HepG2 (cell line): ENCODE measurements around the gene RASL12. TPM values are rescaled to one million over a fixed set of nuclear protein-coding genes. Genes with fewer than 3 reads are reported as not detected.
A peak's percentile ranks its signal among the peaks of the same experiment; 100 is the strongest.

ENCODE experiments used
- CBX5 ChIP-seq: sonication (generic); formaldehyde crosslinking; IDR thresholded peaks from 2 replicates; pipeline ENCODE4 v1.4.0; 2020; ENCODE audit warnings: missing genetic modification reagents, borderline replicate concordance
- ESRRA ChIP-seq: sonication (generic); formaldehyde crosslinking; IDR thresholded peaks from 2 replicates; pipeline ENCODE4 v1.5.1; 2020; ENCODE audit warnings: mild to moderate bottlenecking, low read depth, missing genetic modification reagents
- HNRNPUL1 ChIP-seq: fragments of 200-400 bp; formaldehyde crosslinking; IDR thresholded peaks from 2 replicates; pipeline ENCODE4 v1.6.1; 2017; ENCODE audit warnings: low read depth, mild to moderate bottlenecking, low read length, moderate library complexity
- HOMEZ ChIP-seq: IDR thresholded peaks from 2 replicates; pipeline ENCODE4 v1.6.1; 2016; ENCODE audit warnings: low read depth
- KIAA2018 ChIP-seq: sonication (generic); formaldehyde crosslinking; IDR thresholded peaks from 2 replicates; pipeline ENCODE4 v1.5.0; 2020; ENCODE audit warnings: mild to moderate bottlenecking, missing genetic modification reagents, borderline replicate concordance
- MLLT10 ChIP-seq: sonication (generic); formaldehyde crosslinking; IDR thresholded peaks from 2 replicates; pipeline ENCODE4 v1.4.0; 2020; ENCODE audit warnings: missing genetic modification reagents
- ONECUT2 ChIP-seq: sonication (generic); formaldehyde crosslinking; IDR thresholded peaks from 2 replicates; pipeline ENCODE4 v1.4.0; 2020; ENCODE audit warnings: missing genetic modification reagents
- RAD51 ChIP-seq: fragments of 450-650 bp; IDR thresholded peaks from 2 replicates; pipeline ENCODE4 v1.6.1; 2016; ENCODE audit warnings: borderline replicate concordance
- SRSF4 ChIP-seq: fragments of 200-400 bp; formaldehyde crosslinking; IDR thresholded peaks from one replicate; pipeline ENCODE4 v1.6.1; 2018; ENCODE audit warnings: mild to moderate bottlenecking, low read depth, low read length, moderate library complexity; ENCODE audit not compliant: poor library complexity, severe bottlenecking
- TFDP1 ChIP-seq: IDR thresholded peaks from 2 replicates; pipeline ENCODE4 v1.6.1; 2016; ENCODE audit warnings: missing compliant biosample characterization, missing genetic modification reagents, borderline replicate concordance
- THAP9 ChIP-seq: sonication (generic); formaldehyde crosslinking; IDR thresholded peaks from 2 replicates; pipeline ENCODE4; 2020; ENCODE audit warnings: missing genetic modification reagents, mild to moderate bottlenecking, borderline replicate concordance
- ZNF12 ChIP-seq: sonication (generic); formaldehyde crosslinking; IDR thresholded peaks from 2 replicates; pipeline ENCODE4 v1.5.0; 2020; ENCODE audit warnings: missing genetic modification reagents
- ZNF569 ChIP-seq: sonication (generic); formaldehyde crosslinking; IDR thresholded peaks from 2 replicates; pipeline ENCODE4 v1.5.0; 2020; ENCODE audit warnings: mild to moderate bottlenecking, missing genetic modification reagents, moderate library complexity, borderline replicate concordance
- ZNF749 ChIP-seq: sonication (generic); formaldehyde crosslinking; IDR thresholded peaks from 2 replicates; pipeline ENCODE4 v1.8.0; 2022; ENCODE audit warnings: mild to moderate bottlenecking, missing genetic modification reagents, moderate library complexity, borderline replicate concordance
- ZNF777 ChIP-seq: sonication (generic); formaldehyde crosslinking; IDR thresholded peaks from 2 replicates; pipeline ENCODE4 v1.4.0; 2020; ENCODE audit warnings: missing genetic modification reagents
- polyA plus RNA-seq, 8 experiments: library from polyadenylated mRNA; depleted of rRNA in 3 of 8; stranded (reverse) in 7 of 8; unstranded in 1 of 8; fragments of >200 nt; fragmentation: Illumina TruSeq in 4 of 8; extraction: Trizol in 4 of 8; gene quantifications; 2 replicates each; pipeline versions ENCODE4 v1.2.1 to v1.2.3, GENCODE V29; 2011 to 2016; ENCODE audit warnings: low read depth in 4 of 8, missing spikeins in 1 of 8, mixed read lengths in 1 of 8; ENCODE audit not compliant: insufficient read depth in 1 of 8
- total RNA-seq, 5 experiments: library from RNA; depleted of rRNA; stranded (reverse); fragments of >200 nt; fragmentation: Illumina TruSeq; extraction: Trizol; gene quantifications; 2 replicates each; pipeline ENCODE4 v1.2.3, GENCODE V29; 2016; ENCODE audit warnings: low read depth in 1 of 5

RASL12 gene
- total and polyA plus RNA-seq, 2 of the 13 experiments (the other 11 are each of a cell fraction or from before 2014, with no cell fraction given) = 0.16 to 0.55 TPM

GRCh38 chr15:65028921-65029735, 38.7 kb downstream of the RASL12 start, which contains the start of gene MTFMT (continued):
- TF ChIP-seq ZNF569 = no peak
- no peak for TF ChIP-seq THAP9 (CRISPR knock-in tag)
- TF ChIP-seq ZNF777 (CRISPR knock-in tag) = no peak
- TF ChIP-seq ONECUT2 (CRISPR knock-in tag) = no peak
- 0 out of 2 replicates have a peak, but pooled peaks have one; percentile 67 for TF ChIP-seq ZNF749 (CRISPR knock-in tag)
- TF ChIP-seq HNRNPUL1 = no peak
- no peak for TF ChIP-seq KIAA2018
- TF ChIP-seq ESRRA (CRISPR knock-in tag) = peak; percentile 19; the same call in 1 of the 2 replicates
- no peak for TF ChIP-seq CBX5 (CRISPR knock-in tag)
- no peak for TF ChIP-seq TFDP1
- TF ChIP-seq HOMEZ (CRISPR knock-in tag) = no peak
- TF ChIP-seq RAD51 = no peak
- no peak for TF ChIP-seq SRSF4
- no peak for TF ChIP-seq ZNF12 (CRISPR knock-in tag)
- no peak for TF ChIP-seq MLLT10 (CRISPR knock-in tag)
